Keratinocyte (primary cell): ENCODE results near the gene HSDL1.
"Not testable (repeated sequence)": the region's sequence is repeated elsewhere in the genome, so short reads cannot be mapped to it uniquely, and the experiment has no call there.

Source experiments
- CTCF ChIP-seq, 3 experiments: IDR thresholded peaks in 1 of 3; conservative IDR thresholded peaks in 1 of 3; optimal IDR thresholded peaks in 1 of 3; 2 replicates in 2 of 3; 3 replicates in 1 of 3; pipeline versions ENCODE3 to v1.5.1; 2011; ENCODE audit warnings: low read length in 3 of 3, mild to moderate bottlenecking in 3 of 3, moderate library complexity in 2 of 3, control low read depth in 1 of 3, inconsistent platforms in 1 of 3; ENCODE audit not compliant: insufficient read depth in 2 of 3; ENCODE audit errors: extremely low read depth in 1 of 3
- EZH2 ChIP-seq: IDR thresholded peaks from one replicate; pipeline ENCODE4 v1.6.1; 2012; ENCODE audit warnings: inconsistent platforms, mild to moderate bottlenecking, low read length, moderate library complexity

- not testable (repeated sequence) for TF ChIP-seq CTCF (optimal IDR thresholded peaks at IDR 0.05 in 1 of 3, IDR thresholded peaks at IDR 0.05 in 1 of 3, conservative IDR thresholded peaks at IDR 0.05 in 1 of 3; ENCODE audit: extremely low read depth in 1 of 3, insufficient read depth in 2 of 3, low read length in 3 of 3); EZH2
These were observed 26.7 kb downstream of the HSDL1 start for GRCh38 chr16:84118315-84118714.
